OCI-M1 (cell line): ENCODE results near the gene PCDHGB5.
"Not testable (repeated sequence)": the region's sequence is repeated elsewhere in the genome, so short reads cannot be mapped to it uniquely, and the experiment has no call there.

Experiments
- DNase-seq: peaks from one replicate; lab custom pipeline; 2025; lab: John Stamatoyannopoulos, UW

Gene PCDHGB5

DNA sequence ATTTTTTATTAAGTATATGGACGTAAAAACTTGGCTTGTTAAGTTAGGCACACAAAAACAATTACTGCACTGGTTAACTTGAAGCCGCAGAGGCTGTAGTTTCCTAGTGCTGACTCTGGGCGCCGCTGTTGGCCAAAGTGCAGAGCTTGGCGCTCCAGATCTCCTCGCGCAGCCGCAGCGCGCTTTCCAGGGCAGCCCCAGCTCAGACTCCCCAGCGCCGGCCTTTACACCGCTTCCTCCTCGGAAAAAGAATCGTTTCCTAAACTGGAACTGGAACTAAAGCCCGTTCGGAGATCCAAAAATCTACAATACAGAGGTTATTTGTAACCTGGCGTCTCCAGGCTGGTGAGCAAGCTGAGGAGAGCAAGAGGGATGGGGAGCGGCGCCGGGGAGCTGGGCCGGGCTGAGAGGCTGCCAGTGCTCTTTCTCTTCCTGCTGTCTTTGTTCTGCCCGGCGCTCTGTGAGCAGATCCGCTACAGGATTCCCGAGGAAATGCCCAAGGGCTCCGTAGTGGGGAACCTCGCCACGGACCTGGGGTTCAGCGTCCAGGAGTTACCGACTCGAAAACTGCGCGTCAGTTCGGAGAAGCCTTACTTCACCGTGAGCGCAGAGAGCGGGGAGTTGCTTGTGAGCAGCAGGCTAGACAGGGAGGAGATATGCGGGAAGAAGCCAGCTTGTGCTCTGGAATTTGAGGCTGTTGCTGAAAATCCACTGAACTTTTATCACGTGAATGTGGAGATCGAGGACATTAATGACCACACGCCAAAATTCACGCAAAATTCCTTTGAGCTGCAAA is at the start of gene PCDHGB5:
Gene PCDHGB5 (plus strand): TSS at position 192 of the 796 bp plus-strand sequence. CDS start 181 bp downstream, at position 373.
- not testable (repeated sequence) for DNase-seq

- DNase-seq, result peak; percentile 82
These were observed 47.7 kb upstream of the PCDHGB5 start, which contains the start of gene PCDHGB1 for GRCh38 chr5:141349917-141350619. PCDHGB1 (plus strand) TSS chr5:141350099; CDS start chr5:141350261, 162 bp downstream.

- DNase-seq, result no peak
These were observed 46.2 kb upstream of the PCDHGB5 start for GRCh38 chr5:141351591-141351990.

- peak; percentile 4 for DNase-seq
These were observed 42.8 kb upstream of the PCDHGB5 start, which contains the start of gene PCDHGA4 for GRCh38 chr5:141354900-141355469. PCDHGA4 (plus strand) TSS chr5:141355021; CDS start chr5:141355108, 87 bp downstream.

GRCh38 chr5:141355641-141356040 is 42.1 kb upstream of the PCDHGB5 start:
- no peak for DNase-seq

- no peak for DNase-seq
These were observed 41.6 kb upstream of the PCDHGB5 start for GRCh38 chr5:141356133-141356532.

GRCh38 chr5:141356950-141357349 is 40.8 kb upstream of the PCDHGB5 start:
- no peak for DNase-seq

DNA sequence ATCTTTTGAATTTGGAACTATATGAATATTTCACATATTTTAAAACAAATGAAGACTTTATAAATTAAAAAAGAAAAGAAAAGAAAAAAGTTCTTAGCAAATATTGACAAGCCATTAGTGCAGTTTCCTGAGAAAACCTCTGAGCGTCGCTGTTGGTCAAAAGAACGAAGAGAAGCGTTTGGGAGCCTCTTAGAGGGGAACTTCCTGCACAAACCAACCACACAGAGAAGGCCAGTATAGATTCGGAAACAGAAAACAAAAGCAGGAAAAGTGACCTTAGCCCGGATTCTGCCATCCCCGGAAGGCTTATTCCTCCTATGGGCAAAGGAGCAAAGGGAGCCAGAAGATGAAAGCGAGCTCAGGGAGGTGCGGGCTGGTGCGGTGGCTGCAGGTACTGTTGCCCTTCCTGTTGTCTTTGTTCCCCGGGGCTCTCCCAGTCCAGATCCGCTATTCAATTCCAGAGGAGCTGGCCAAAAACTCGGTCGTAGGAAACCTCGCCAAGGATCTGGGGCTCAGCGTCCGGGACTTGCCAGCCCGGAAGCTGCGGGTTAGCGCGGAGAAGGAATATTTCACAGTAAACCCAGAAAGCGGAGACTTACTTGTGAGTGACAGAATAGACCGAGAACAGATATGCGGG is 37.8 kb upstream of the PCDHGB5 start, which contains the start of gene PCDHGB2:
Gene PCDHGB2 (plus strand): TSS at position 205 of the 637 bp plus-strand sequence. CDS start 142 bp downstream, at position 347.
- DNase-seq, result peak; percentile 50

GRCh38 chr5:141360685-141361084 is 37.1 kb upstream of the PCDHGB5 start:
- DNase-seq, result no peak

- DNase-seq, result no peak
These were observed 35.0 kb upstream of the PCDHGB5 start for GRCh38 chr5:141362719-141363118.

GRCh38 chr5:141363952-141364660 is 33.6 kb upstream of the PCDHGB5 start, which contains the start of gene PCDHGA5:
PCDHGA5 (plus strand) TSS chr5:141364162; CDS start chr5:141364331, 169 bp downstream.
- no peak for DNase-seq

- no peak for DNase-seq
These were observed 31.5 kb upstream of the PCDHGB5 start for GRCh38 chr5:141366016-141366896.

GRCh38 chr5:141369994-141370848 is 27.5 kb upstream of the PCDHGB5 start, which contains the start of gene PCDHGB3:
PCDHGB3 (plus strand) TSS chr5:141370242; CDS start chr5:141370395, 153 bp downstream.
- DNase-seq, result no peak

GRCh38 chr5:141371572-141372475 is 25.9 kb upstream of the PCDHGB5 start:
- DNase-seq, result no peak

DNA sequence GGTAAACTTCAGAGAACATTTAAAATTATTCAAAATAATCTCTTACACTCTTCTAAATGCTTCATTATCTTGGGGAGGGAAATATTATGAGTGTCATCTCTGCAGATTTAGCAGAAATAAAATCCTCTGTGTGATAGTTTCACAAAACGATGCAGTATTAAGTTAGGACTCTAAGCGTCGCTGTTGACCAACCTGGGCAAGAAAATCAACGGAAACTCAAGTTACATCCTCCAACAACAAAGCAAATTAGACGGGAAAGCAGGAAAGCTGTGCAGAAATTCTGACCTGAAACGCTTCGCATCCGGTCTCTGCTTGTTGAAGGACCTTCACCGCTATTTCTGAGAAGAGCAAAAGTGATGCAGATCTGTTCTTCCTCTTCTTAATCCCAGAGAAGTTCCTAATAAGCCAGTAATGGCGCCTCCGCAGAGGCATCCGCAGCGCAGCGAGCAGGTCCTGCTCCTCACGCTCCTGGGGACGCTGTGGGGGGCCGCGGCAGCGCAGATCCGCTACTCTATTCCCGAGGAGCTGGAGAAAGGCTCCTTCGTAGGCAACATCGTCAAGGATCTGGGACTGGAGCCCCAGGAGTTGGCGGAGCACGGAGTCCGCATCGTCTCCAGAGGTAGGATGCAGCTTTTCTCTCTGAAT is 24.0 kb upstream of the PCDHGB5 start, which contains the start of gene PCDHGA6:
Gene PCDHGA6 (plus strand): TSS at position 219 of the 645 bp plus-strand sequence. CDS start 193 bp downstream, at position 412.
- no peak for DNase-seq

DNA sequence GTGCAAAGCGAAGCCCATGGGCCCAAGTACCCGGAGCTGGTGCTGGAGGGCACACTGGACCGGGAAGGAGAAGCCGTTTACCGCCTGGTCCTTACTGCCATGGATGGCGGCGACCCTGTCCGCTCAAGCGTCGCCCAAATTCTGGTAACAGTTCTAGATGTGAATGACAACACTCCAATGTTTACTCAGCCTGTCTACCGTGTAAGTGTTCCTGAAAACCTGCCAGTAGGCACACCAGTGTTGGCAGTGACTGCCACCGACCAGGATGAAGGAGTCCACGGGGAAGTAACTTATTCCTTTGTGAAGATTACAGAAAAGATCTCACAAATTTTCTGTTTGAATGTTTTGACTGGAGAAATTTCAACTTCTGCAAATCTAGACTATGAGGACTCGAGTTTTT is 23.1 kb upstream of the PCDHGB5 start:
- DNase-seq, result no peak

DNA sequence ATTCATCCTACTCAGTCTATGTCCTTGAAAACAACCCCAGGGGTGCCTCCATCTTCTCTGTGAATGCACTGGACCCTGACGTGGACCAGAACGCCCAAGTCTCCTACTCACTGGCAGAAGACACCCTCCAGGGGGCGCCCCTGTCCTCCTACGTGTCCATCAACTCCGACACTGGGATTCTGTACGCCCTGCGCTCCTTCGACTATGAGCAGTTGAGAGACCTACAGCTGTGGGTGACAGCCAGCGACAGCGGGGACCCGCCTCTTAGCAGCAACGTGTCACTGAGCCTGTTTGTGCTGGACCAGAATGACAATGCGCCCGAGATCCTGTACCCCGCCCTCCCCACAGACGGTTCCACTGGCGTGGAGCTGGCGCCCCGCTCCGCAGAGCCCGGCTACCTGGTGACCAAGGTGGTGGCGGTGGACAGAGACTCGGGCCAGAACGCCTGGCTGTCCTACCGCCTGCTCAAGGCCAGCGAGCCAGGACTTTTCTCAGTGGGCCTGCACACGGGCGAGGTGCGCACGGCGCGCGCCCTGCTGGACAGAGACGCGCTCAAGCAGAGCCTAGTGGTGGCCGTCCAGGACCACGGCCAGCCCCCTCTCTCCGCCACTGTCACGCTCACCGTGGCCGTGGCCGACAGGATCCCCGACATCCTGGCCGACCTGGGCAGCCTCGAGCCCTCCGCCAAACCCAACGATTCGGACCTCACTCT is 22.1 kb upstream of the PCDHGB5 start:
- not testable (repeated sequence) for DNase-seq
